Glomerular visceral epithelial cell (primary cell): ENCODE measurements around the gene TPM4.
A peak's percentile ranks its signal among the peaks of the same experiment; 100 is the strongest.
"Not testable (repeated sequence)": the region's sequence is repeated elsewhere in the genome, so short reads cannot be mapped to it uniquely, and the experiment has no call there.

ENCODE experiments used
- DNase-seq: peaks from one replicate; pipeline ENCODE4 v3.0.0-alpha.2; 2016; ENCODE audit errors: extremely low spot score

TPM4 gene

GRCh38 chr19:16098821-16099220 lies 22.5 kb downstream of the TPM4 start:
- DNase-seq = no peak

GRCh38 chr19:16099314-16099965 lies 23.1 kb downstream of the TPM4 start:
- not testable (repeated sequence) for DNase-seq

- DNase-seq = no peak
Observed at GRCh38 chr19:16100524-16100923, 24.2 kb downstream of the TPM4 start.

GRCh38 chr19:16104722-16105121 lies 28.4 kb downstream of the TPM4 start:
- no peak for DNase-seq

DNA sequence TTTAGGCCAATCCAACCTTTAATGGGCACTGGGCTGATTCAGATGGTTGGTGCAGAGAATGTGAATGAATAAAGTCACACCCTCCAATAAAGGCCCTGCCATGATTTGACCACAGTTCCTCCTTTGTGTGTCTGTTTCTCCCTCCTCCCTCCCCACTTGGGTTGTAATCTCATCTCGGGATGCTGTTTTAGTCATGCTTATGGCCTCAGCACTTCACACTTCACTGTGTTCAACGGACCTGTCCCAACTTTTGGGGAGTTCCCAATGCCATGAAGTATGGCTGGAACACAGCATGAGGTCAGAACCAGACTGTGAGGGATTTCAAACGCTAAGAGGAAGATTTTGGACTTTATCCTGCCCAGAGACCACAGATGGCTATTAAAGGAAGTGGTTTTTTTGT lies 29.8 kb downstream of the TPM4 start:
- peak; percentile 82 for DNase-seq

GRCh38 chr19:16111160-16111908 lies 35.0 kb downstream of the TPM4 start, which contains the start of gene RAB8A:
Gene RAB8A (plus strand): TSS chr19:16111889. CDS start chr19:16111902, 13 bp downstream.
- DNase-seq = peak; percentile 99

DNA sequence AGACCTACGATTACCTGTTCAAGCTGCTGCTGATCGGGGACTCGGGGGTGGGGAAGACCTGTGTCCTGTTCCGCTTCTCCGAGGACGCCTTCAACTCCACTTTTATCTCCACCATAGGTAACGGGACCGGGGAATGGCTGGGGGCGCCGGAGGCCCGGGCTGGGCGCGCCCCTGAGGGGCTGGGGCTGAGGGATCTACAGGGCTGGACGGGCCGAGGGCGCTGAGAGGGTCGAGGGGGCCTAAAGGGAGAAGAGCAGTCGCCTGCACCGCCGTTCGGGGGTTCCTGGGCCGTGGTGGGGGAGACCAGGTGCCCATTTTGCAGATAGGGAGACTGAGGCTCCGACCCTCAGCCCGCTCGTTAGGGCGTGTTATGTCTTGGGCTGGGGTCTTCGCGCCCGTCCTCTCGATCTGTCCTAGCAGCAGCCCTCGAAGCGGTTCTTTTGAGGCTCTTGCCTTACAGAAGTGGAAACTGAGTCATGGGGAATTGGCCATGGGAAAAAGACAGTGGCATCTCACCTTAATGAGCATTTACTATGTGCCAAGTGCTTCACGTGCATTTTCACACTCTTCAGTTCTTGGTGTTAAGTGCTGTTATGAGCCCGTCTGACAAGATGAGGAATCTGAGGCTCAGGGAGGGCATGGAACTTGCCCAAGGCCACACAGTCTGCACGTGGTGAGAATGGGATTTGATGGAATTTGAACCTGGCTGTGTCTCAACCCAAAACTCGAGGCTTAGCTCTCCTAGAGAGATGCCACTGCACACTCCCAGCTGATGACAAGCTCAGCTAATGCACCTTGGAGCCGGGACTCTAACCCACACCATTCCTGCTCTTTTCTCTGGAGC lies 35.8 kb downstream of the TPM4 start:
- DNase-seq = no peak

DNA sequence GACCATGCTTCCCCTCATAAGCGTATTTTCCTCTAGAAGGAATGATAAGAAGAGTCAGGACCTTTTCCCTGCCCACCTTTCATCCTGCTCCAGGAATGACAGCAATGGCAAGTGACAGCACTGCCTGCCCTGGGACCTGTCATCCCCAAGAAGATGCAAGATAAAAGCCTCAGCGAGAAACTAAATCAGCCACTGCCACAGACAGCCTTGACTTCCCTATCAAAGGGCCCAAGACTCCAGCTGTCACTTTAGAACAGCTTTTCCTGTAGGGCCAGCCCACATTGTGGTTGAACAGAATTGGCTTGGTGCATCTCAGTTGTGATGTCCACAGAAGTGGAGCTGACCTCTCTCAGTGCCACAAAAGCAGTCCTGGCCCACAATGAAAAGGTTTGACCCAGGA lies 36.5 kb downstream of the TPM4 start:
- DNase-seq = no peak

DNA sequence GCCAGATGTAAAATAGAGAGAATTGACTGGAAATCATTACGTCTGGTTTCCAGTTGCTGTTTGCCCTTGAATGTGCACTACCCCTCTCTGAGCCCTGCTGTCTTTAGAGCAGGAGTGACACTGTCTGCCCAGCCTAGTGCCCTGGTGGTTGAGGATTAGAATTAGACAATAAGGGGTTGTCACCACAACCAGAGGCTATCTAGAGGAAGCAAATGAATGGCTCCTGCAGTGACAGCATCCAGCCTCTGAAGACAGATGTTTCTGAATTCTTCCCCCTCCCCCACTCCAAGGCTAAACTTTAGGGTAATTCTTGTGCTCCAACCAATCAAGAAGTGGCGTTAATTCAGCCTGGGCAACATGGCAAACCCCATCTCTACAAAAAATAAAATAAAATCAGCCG lies 37.4 kb downstream of the TPM4 start:
- no peak for DNase-seq

- DNase-seq = no peak
Observed at GRCh38 chr19:16115301-16116039, 39.2 kb downstream of the TPM4 start.

- no peak for DNase-seq
Observed at GRCh38 chr19:16116067-16116466, 39.8 kb downstream of the TPM4 start.

DNA sequence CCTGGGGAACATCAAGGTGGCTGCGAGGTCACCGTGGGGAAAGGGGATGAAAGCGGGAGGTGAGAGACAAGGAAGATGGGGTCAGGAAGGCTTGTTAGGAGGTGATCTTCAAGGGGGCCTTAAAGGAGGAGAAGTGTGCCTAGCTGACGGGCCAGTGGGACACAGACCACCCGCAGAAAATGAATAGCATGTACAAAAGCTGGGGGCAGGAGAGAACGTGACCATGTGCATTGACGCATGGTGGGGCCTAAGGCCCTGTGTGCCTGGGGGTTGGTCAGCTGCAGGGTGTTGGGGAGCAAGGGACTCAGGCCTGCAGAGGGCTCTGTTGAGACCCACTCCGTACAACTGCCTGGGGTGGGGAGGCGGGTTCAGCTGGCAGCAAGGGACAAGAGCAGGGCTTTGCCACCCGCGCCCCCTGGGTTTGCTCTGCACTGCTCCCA lies 41.3 kb downstream of the TPM4 start:
- no peak for DNase-seq

DNA sequence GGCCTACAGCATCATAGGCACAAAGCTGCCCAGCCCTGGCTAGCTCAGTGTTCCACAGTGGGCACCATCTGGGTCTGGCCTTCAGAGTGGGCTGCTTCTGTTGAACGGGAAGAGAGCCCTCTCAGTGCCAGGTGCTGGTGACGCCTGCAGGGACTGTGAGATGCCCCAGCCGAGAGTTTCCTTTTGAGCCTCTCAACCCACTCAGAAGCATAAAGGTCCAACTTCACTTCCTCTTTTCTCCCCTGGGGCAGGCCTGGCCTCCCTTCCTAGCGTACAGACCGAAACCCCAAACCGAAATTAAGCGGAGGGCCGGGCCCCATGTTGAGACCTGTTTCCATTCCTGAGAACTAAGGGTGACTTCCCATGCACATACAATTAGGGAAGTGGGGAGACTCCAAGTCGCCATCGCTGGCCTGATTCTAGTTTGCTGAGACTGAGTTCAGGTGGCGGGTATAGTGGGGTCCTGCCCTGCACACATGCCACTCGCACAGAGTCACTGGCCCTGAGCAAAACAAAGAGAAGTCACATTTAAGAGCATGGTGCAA lies 42.3 kb downstream of the TPM4 start:
- DNase-seq = no peak

GRCh38 chr19:16119075-16119857 lies 43.0 kb downstream of the TPM4 start:
- not testable (repeated sequence) for DNase-seq

GRCh38 chr19:16121141-16121540 lies 44.8 kb downstream of the TPM4 start:
- DNase-seq = no peak

DNA sequence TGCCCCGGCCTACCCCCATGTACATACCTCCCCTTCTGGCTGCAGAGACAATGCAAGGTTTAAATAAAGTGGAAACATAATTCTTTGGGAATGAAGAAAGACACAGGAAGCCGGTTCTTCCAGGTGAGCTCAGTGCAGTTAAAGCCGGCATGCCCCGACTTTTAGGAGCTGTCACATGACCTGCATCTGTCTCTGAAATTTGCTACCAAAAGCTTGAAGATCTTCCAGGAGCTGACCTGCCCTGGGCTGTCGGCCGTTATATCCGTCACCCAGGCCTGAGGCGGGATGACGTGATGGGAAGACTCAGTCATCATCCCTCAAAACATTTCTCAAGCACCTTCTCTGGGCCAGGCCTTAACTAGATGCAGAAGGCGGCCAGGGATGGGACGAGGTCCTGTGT lies 45.7 kb downstream of the TPM4 start:
- no peak for DNase-seq

- no peak for DNase-seq
Observed at GRCh38 chr19:16124953-16125352, 48.7 kb downstream of the TPM4 start.

DNA sequence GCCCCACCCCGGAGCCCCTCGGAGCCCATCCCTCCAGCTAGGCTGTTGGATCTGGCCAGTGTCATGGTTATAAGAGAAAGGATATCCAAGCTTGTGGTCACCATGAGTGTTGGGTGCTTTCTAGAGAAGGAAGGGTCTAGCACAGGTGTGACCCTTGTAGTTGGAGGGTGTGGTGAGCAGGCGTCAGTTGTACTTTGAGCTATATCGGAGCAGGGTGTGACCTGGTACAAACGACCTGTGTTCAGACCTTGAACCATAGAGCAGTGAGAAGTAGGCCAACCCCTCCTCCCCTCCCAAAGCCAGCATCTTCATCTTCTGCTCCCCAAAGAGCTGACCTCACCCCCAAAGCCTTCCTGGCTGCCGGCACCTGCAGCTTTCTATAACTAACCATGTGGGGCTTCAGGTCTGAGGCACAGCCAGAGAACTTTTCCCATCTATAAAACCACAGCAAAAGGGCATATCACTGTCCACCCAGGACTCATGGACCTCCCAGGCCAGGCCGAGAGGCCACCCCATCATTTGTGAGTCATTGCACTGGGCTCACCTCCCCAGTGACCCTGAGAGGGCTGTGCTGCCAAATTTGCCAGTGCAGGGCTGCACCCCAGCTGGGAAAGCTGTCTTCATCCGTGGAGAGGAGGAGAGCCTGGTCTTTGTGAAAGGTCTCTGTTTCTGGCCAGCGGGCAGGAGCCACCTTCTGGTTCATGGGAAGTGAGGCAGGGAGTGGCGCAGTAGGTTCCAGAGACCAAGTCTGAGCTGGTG lies 49.6 kb downstream of the TPM4 start:
- no peak for DNase-seq

- no peak for DNase-seq
Observed at GRCh38 chr19:16127080-16127479, 50.8 kb downstream of the TPM4 start.
